CD4-positive, alpha-beta T cell (primary cell): ENCODE measurements around the gene DDX17. TPM values are rescaled to one million over a fixed set of nuclear protein-coding genes. Genes with fewer than 3 reads are reported as not detected.

Source experiments
- ATAC-seq: fragments of 200-7000 bp; cut with Tn5 transposase; one replicate; pipeline ENCODE4 v1.10.0; 2022; ENCODE audit warnings: mild to moderate bottlenecking; ENCODE audit not compliant: poor library complexity
- CTCF ChIA-PET: fragments of 350-600 bp; sonication (Branson Sonifier 250); formaldehyde crosslinking; loops from one replicate; lab custom pipeline; 2021; ENCODE audit warnings: antibody characterized with exemption, inconsistent platforms; lab: Charles Lee
- POLR2A ChIA-PET: fragments of 350-600 bp; sonication (Branson Sonifier 250); formaldehyde crosslinking; loops from one replicate; lab custom pipeline; 2021; ENCODE audit warnings: antibody characterized with exemption, inconsistent platforms; lab: Charles Lee
- DNase-seq, 14 experiments: peaks; one replicate each; pipeline ENCODE4 v3.0.0-alpha.2; 2013 to 2020; ENCODE audit warnings: mixed read lengths in 2 of 14
- H3K27ac ChIP-seq, 2 donors: one replicate each; pipeline versions ENCODE4 v1.5.1 to v1.7.0; 2013; ENCODE audit warnings: low read length in 2 of 2, low read depth in 1 of 2, mild to moderate bottlenecking in 1 of 2
- H3K27me3 ChIP-seq, 2 experiments: 1 replicate in 1 of 2; 2 replicates in 1 of 2; pipeline versions ENCODE4 v1.6.1 to v1.7.0; 2013; ENCODE audit warnings: low read length in 2 of 2, control low read depth in 1 of 2, mild to moderate bottlenecking in 1 of 2, moderate library complexity in 1 of 2; ENCODE audit not compliant: insufficient read depth in 2 of 2, control insufficient read depth in 1 of 2
- H3K36me3 ChIP-seq: one replicate; pipeline ENCODE4 v1.6.1; 2013; ENCODE audit warnings: low read length, control low read depth; ENCODE audit not compliant: insufficient read depth
- H3K4me1 ChIP-seq: one replicate; pipeline ENCODE4 v1.6.1; 2013; ENCODE audit warnings: low read length, control low read depth; ENCODE audit not compliant: insufficient read depth
- H3K4me3 ChIP-seq: one replicate; pipeline ENCODE4 v1.5.1; 2013; ENCODE audit warnings: mild to moderate bottlenecking, low read length, moderate library complexity
- H3K9me3 ChIP-seq, 2 experiments: 1 replicate in 1 of 2; 2 replicates in 1 of 2; pipeline versions ENCODE4 v1.6.1 to v1.7.0; 2013; ENCODE audit warnings: low read length in 2 of 2, mild to moderate bottlenecking in 2 of 2, control low read depth in 1 of 2, moderate library complexity in 1 of 2; ENCODE audit not compliant: control insufficient read depth in 1 of 2, insufficient read depth in 1 of 2
- H3K27ac Mint-ChIP-seq: one replicate; pipeline ENCODE4 v1.8.0; 2020; ENCODE audit warnings: mixed read lengths
- H3K27me3 Mint-ChIP-seq: one replicate; pipeline ENCODE4 v1.8.0; 2021; ENCODE audit warnings: mixed read lengths
- H3K36me3 Mint-ChIP-seq: one replicate; pipeline ENCODE4 v1.8.0; 2021; ENCODE audit warnings: low read depth, mixed read lengths
- H3K4me1 Mint-ChIP-seq: one replicate; pipeline ENCODE4 v1.8.0; 2021; ENCODE audit warnings: low read depth, mixed read lengths
- H3K4me3 Mint-ChIP-seq: one replicate; pipeline ENCODE4 v1.8.0; 2020; ENCODE audit warnings: mild to moderate bottlenecking, mixed read lengths
- H3K9me3 Mint-ChIP-seq: one replicate; pipeline ENCODE4 v1.8.0; 2020; ENCODE audit warnings: mixed read lengths
- CTCF ChIP-seq: fragments of 200-600 bp; IDR thresholded peaks from one replicate; pipeline ENCODE4 v1.8.0; 2022; ENCODE audit warnings: antibody characterized with exemption, mild to moderate bottlenecking
- intact Hi-C, 2 experiments: fragments of 100-400 bp; cut with DNase I in 1 of 2; cut with micrococcal nuclease in 1 of 2; formaldehyde crosslinking; loops; one replicate each; pipeline versions ENCODE4 v1.15.1 to v1.9.0; 2023 to 2025; cut with DNase I, micrococcal nuclease
- total RNA-seq, 174 experiments: library from RNA in 2 of 174; stranded (reverse) in 2 of 174; gene quantifications; one replicate each; pipeline ENCODE4 v1.2.3 and lab custom pipeline; 2021 to 2026

Gene DDX17
- total RNA-seq, 2 experiments from 2014 or later = 454 to 462 TPM

DNA sequence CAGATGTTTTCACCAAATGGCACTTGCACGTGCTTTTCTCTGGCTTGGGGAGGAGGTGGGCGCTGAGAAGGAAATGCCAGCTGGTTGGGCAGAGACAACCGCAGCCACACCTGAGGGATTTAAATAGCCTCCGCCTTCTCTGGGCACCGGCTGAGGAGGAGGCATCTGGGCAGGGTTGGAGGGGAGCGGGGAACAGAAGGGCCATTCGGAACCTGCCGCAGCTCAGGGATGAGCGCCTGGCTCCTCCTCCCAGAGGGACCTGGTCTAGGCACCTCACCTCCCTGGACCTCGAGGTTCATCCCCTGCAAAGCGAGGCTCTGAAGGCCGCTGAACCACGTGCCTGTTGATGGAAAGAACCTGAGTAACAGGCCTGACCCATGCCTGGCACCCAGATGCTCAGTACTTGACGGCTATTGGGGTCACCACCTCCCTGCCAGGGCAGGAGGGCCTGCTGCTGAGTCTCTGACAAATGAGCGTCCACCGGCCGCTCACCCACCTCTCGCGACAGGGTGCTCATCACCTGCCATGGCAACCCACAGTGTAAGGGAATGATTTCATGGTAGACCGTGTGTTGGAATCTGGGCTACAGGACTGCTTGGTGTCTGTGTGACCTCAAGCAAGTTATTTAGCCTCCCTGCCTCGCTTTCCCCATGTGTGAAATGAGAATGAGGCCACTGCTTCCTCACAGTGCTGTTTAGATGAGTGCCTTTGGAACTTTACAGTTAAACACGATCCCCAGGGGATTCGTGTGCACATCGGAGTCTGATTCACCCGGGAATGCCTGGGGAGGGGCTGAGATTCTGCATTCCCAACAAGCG lies 40.2 kb downstream of the DDX17 start:
- H3K27ac ChIP-seq = no peak overlapping the region
- H3K4me3 Mint-ChIP-seq = no peak overlapping the region
- no peak overlapping the region for H3K4me3 ChIP-seq
- no peak overlapping the region for H3K27ac Mint-ChIP-seq
- TF ChIP-seq CTCF = no peak
- peaks cover 23% of the 10 kb centered on the region for H3K4me1 ChIP-seq
- CTCF ChIA-PET = no interaction called here
- no peaks in the 10 kb centered on the region for H3K36me3 ChIP-seq
- no peaks in the 10 kb centered on the region for H3K9me3 Mint-ChIP-seq
- H3K27me3 ChIP-seq = peaks cover 33 to 37% of the 10 kb centered on the region in 2 experiments
- H3K36me3 Mint-ChIP-seq = no peaks in the 10 kb centered on the region
- DNase-seq (no peak), ATAC-seq (no peak)
- peaks cover 62% of the 10 kb centered on the region for H3K27me3 Mint-ChIP-seq
- no peaks in the 10 kb centered on the region for H3K4me1 Mint-ChIP-seq
- POLR2A ChIA-PET = interaction anchor here (0.5 kb wide), 1 partner anchor 18 kb away, joined by 3 read pairs; no protein-coding TSS in a partner anchor
- intact Hi-C loops = no loop called here
- H3K9me3 ChIP-seq = peaks cover 0 to 24% of the 10 kb centered on the region in 2 experiments

- Mint-ChIP-seq H3K4me3 (no peak overlapping the region), H3K9me3 (no peaks in the 10 kb centered on the region), H3K27me3 (peaks cover 70% of the 10 kb centered on the region), H3K4me1 (no peaks in the 10 kb centered on the region), H3K27ac (no peak overlapping the region), H3K36me3 (no peaks in the 10 kb centered on the region)
- Histone ChIP-seq H3K27ac (no peak overlapping the region), H3K4me3 (no peak overlapping the region), H3K36me3 (no peaks in the 10 kb centered on the region), H3K4me1 (peaks cover 23% of the 10 kb centered on the region), H3K9me3 (peaks cover 0 to 24% of the 10 kb centered on the region in 2 experiments), H3K27me3 (peaks cover 33 to 43% of the 10 kb centered on the region in 2 experiments)
- intact Hi-C loops = no loop called here
- CTCF ChIA-PET = no interaction called here
- DNase-seq = no peak
- POLR2A ChIA-PET = interaction anchor here (0.5 kb wide), 1 partner anchor 19 kb away, joined by 3 read pairs; no protein-coding TSS in a partner anchor
- no peak for TF ChIP-seq CTCF
- no peak for ATAC-seq
Observed at GRCh38 chr22:38464992-38465672, 41.0 kb downstream of the DDX17 start.

GRCh38 chr22:38462960-38463784 lies 42.9 kb downstream of the DDX17 start:
- no peaks in the 10 kb centered on the region for H3K4me1 Mint-ChIP-seq
- no peaks in the 10 kb centered on the region for H3K9me3 Mint-ChIP-seq
- POLR2A ChIA-PET = no interaction called here
- Histone ChIP-seq H3K9me3 (peaks cover 0 to 22% of the 10 kb centered on the region in 2 experiments), H3K4me3 (no peak overlapping the region), H3K4me1 (peaks cover 20% of the 10 kb centered on the region), H3K27me3 (peaks cover 41 to 56% of the 10 kb centered on the region in 2 experiments), H3K27ac (no peak overlapping the region), H3K36me3 (no peaks in the 10 kb centered on the region)
- TF ChIP-seq CTCF = no peak
- intact Hi-C loops = no loop called here
- H3K27me3 Mint-ChIP-seq = peaks cover 80% of the 10 kb centered on the region
- H3K27ac Mint-ChIP-seq = no peak overlapping the region
- CTCF ChIA-PET = no interaction called here
- no peak for DNase-seq
- no peak for ATAC-seq
- no peak overlapping the region for H3K4me3 Mint-ChIP-seq
- H3K36me3 Mint-ChIP-seq = no peaks in the 10 kb centered on the region
